Naive thymus-derived CD8-positive, alpha-beta T cell (primary cell): ENCODE results near the gene PALD1. TPM values are rescaled to one million over a fixed set of nuclear protein-coding genes. Genes with fewer than 3 reads are reported as not detected.

Experiments used
- ATAC-seq, 2 donors: fragments of 150-1000 bp; cut with Tn5 transposase in 1 of 2; sonication (Bioruptor Pico), chemical (Tn5 transposase) in 1 of 2; 1 replicate in 1 of 2; 2 replicates in 1 of 2; pipeline ENCODE4 v1.10.0; 2021; ENCODE audit warnings: mild to moderate bottlenecking in 2 of 2, moderate library complexity in 2 of 2
- POLR2A ChIA-PET: fragments of 350-600 bp; sonication (Branson Sonifier 250); formaldehyde crosslinking; loops from one replicate; lab custom pipeline; 2021; ENCODE audit warnings: antibody characterized with exemption; lab: Charles Lee
- DNase-seq, 10 donors: peaks; one replicate each; pipeline versions ENCODE4 v3.0.0 to v3.0.0-alpha.2; 2020 to 2022
- H3K27ac Mint-ChIP-seq, 10 donors: one replicate each; pipeline ENCODE4 v1.8.0; 2020 to 2022; ENCODE audit warnings: mild to moderate bottlenecking in 10 of 10, mixed read lengths in 10 of 10, moderate library complexity in 4 of 10, inconsistent platforms in 1 of 10
- H3K27me3 Mint-ChIP-seq, 5 donors: one replicate each; pipeline ENCODE4 v1.8.0; 2021 to 2022; ENCODE audit warnings: mixed read lengths in 5 of 5
- H3K36me3 Mint-ChIP-seq, 3 donors: one replicate each; pipeline ENCODE4 v1.8.0; 2020 to 2022; ENCODE audit warnings: mixed read lengths in 3 of 3, mild to moderate bottlenecking in 2 of 3, inconsistent platforms in 1 of 3
- H3K4me1 Mint-ChIP-seq, 4 donors: one replicate each; pipeline ENCODE4 v1.8.0; 2021 to 2022; ENCODE audit warnings: mixed read lengths in 4 of 4
- H3K4me3 Mint-ChIP-seq, 10 donors: one replicate each; pipeline ENCODE4 v1.8.0; 2020 to 2022; ENCODE audit warnings: mild to moderate bottlenecking in 10 of 10, mixed read lengths in 10 of 10, moderate library complexity in 6 of 10, inconsistent platforms in 1 of 10
- H3K9me3 Mint-ChIP-seq, 9 donors: one replicate each; pipeline ENCODE4 v1.8.0; 2020 to 2022; ENCODE audit warnings: mixed read lengths in 9 of 9, mild to moderate bottlenecking in 3 of 9, inconsistent platforms in 1 of 9, moderate library complexity in 1 of 9
- polyA plus RNA-seq, 3 donors: library from polyadenylated mRNA; unstranded; fragments of 300-500 nt; fragmentation: Illumina TruSeq; gene quantifications; one replicate each; pipeline ENCODE4 v1.2.3, GENCODE V29; 2021
- total RNA-seq, 8 experiments: library from RNA in 2 of 8; stranded (reverse) in 2 of 8; gene quantifications; one replicate each; pipeline ENCODE4 v1.2.3 and lab custom pipeline; 2021 to 2026

The PALD1 gene
- total and polyA plus RNA-seq, 5 experiments from 2014 or later: 0.27 TPM; not detected in 4

DNA sequence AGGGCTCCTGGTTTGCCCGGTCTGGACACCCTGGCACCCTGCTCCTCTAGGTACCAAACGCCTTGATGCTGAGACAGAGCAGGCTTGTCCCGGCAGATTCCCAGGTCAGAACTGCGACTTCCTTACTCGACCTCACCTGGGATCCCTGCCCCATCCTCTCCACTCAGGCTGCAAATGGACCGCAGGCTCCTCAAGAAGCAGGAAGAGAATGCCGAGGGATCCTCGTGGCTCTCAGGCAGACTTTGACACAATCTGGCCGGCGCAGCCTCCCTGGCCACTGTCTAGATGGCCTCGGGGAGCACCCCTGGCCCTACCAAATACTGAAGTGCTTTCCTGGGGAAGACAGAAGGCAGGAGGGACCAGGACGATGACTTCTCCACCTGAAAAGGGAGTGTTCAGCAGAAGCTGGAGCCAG is 36.7 kb upstream of the PALD1 start:
- Mint-ChIP-seq H3K4me3 (peak overlapping the region in 8 of 10 donors; percentile 4 to 89 (median 38)), H3K4me1 (peaks cover 7 to 24% (median 16%) of the 10 kb centered on the region in 4 donors), H3K36me3 (peaks cover 0 to 4% (median 0%) of the 10 kb centered on the region in 3 donors), H3K27ac (peak overlapping the region in 1 of 10 donors; percentile 27), H3K9me3 (peaks cover 0 to 3% (median 0%) of the 10 kb centered on the region in 9 donors), H3K27me3 (peaks cover 15 to 59% (median 35%) of the 10 kb centered on the region in 5 donors)
- DNase-seq: no peak
- POLR2A ChIA-PET: interaction anchor here (0.6 kb wide), 1 partner anchor 49 kb away, joined by 4 read pairs; no protein-coding TSS in a partner anchor
- no peak for ATAC-seq

DNA sequence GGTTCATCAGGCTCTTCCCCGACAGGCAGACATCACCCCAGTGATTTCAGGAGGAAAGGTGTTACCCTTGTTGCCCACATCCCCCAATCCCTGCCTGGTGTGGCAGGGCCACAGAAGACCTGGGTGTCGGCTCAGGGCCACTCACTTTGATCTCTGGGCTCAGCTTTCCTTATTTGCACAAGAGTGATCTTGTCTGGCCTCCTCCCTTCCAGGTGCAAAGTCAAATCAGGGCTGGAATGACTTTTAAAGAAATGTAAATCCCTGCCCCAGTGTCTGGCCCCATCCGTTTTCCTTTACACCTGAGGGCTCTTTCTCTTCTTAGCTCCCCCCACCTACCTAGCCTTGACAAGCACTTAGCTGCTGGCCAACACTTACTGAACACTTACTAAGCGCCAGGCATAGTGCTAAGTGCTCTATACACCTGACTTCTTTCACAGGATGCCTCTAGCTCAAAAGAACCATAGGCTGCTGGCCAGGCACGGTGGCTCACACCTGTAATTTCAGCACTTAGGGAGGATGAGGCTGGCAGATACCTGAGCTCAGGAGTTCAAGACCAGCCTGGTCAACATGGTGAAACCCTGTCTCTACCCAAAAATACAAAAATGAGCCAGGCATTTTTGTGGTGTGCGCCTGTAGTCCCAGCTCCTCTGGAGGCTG is 36.1 kb upstream of the PALD1 start:
- ATAC-seq (no peak), DNase-seq (no peak)
- Mint-ChIP-seq H3K9me3 (peaks cover 0 to 3% (median 0%) of the 10 kb centered on the region in 9 donors), H3K36me3 (peaks cover 0 to 4% (median 0%) of the 10 kb centered on the region in 3 donors), H3K4me1 (peaks cover 7 to 24% (median 16%) of the 10 kb centered on the region in 4 donors), H3K27me3 (peaks cover 15 to 60% (median 35%) of the 10 kb centered on the region in 5 donors), H3K4me3 (peak overlapping the region; percentile 4 to 89 (median 46)), H3K27ac (peak overlapping the region in 1 of 10 donors; percentile 47)
- POLR2A ChIA-PET: no interaction called here

DNA sequence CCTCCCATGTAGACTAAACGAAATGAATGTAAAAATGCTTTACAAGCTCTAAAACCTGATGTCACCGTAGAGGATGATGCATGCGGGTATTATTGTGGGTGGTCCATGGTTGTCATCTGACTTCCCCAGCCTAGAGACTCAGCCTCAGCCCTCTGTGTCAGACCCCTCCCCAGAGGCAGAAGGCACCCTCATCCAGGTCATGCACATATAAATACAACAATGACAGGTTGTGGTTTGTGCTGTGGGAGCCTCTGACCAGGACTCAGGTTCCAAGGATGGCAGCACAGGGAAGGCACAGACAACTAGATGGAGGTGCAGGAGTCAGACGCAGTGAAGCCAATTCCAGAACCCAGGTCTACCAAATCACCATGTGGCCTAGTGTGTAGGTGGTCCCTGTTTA is 33.8 kb upstream of the PALD1 start:
- H3K27ac Mint-ChIP-seq: peak overlapping the region in 1 of 10 donors; percentile 69
- ATAC-seq: no peak
- POLR2A ChIA-PET: no interaction called here
- peaks cover 0 to 3% (median 0%) of the 10 kb centered on the region in 9 donors for H3K9me3 Mint-ChIP-seq
- peaks cover 7 to 24% (median 13%) of the 10 kb centered on the region in 4 donors for H3K4me1 Mint-ChIP-seq
- H3K27me3 Mint-ChIP-seq: peaks cover 14 to 51% (median 31%) of the 10 kb centered on the region in 5 donors
- no peak overlapping the region for H3K4me3 Mint-ChIP-seq
- H3K36me3 Mint-ChIP-seq: peaks cover 0 to 4% (median 0%) of the 10 kb centered on the region in 3 donors
- DNase-seq: no peak

DNA sequence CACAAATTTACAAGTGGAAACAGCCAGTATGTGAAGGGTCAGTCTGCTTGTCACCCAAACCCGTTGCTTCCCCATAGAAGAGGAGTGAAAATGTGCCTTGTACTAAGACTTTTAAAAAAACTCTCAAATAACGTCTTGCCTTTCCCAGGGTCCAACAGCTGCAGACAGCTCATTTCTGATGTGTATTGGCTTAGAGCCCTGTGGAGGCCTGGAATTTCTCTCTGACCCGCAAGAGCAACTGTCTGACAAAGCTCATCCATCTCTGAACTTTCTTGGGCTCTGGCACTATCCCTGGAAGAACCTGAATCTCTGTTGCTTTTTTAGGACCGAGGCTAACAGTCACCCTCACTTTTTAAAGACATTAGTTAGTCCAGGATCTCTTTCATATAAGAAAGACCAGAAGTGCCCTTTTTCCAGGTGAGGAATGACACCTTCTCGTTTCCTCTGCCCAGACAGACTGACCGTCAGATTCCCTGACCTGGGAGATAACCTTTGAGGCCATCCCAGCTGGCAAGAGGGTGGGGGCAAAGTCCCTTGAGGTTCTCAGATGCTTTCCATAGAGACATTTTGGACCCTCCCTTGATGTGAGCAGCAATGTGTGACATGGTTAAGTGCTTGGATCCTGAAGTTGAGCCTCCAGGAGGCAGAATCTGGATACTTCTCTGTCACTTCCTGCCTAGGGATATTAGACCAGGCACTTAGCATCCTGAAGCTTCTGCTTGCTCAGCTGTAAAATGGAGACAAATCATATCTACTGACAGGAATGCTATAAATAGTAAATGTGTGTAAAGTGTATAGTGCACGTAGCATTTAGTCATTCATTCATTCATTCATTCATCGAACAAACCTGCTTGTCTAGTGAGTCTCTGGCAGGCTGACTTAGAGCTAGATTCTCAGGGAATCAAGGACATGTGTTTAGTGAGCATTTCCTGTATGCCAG is 32.6 kb upstream of the PALD1 start:
- H3K27ac Mint-ChIP-seq: peak overlapping the region in 1 of 10 donors; percentile 19
- no peak for DNase-seq
- POLR2A ChIA-PET: no interaction called here
- peaks cover 0 to under 1% (median 0%) of the 10 kb centered on the region in 3 donors for H3K36me3 Mint-ChIP-seq
- no peak overlapping the region for H3K4me3 Mint-ChIP-seq
- no peak for ATAC-seq
- H3K27me3 Mint-ChIP-seq: peaks cover 7 to 44% (median 23%) of the 10 kb centered on the region in 5 donors
- no peaks in the 10 kb centered on the region for H3K9me3 Mint-ChIP-seq
- H3K4me1 Mint-ChIP-seq: peaks cover 2 to 18% (median 7%) of the 10 kb centered on the region in 4 donors

DNA sequence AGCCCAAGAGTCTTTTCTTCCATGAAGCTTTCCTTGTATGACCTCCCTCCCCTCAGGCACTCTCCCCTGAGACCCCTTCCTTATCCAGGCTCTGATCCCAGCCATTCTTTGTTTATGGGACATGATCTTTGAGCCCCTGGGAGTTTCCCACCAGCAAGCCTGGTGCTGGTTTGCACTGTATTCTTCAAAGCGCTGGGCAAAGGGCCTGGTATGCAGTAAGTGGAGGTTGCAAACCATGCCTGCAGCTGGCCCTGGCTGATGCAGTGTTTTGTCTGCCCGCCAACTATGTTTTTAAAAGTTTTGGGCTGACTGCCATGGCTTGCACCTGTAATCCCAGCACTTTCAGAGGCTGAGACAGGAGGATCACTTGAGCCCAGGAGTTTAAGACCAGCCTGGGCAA is 30.3 kb upstream of the PALD1 start:
- POLR2A ChIA-PET: interaction anchor here (0.7 kb wide), 1 partner anchor 47 kb away, joined by 3 read pairs; no protein-coding TSS in a partner anchor
- no peak overlapping the region for H3K4me3 Mint-ChIP-seq
- no peaks in the 10 kb centered on the region for H3K36me3 Mint-ChIP-seq
- peaks cover 3 to 23% (median 6%) of the 10 kb centered on the region in 5 donors for H3K27me3 Mint-ChIP-seq
- H3K9me3 Mint-ChIP-seq: no peaks in the 10 kb centered on the region
- no peaks in the 10 kb centered on the region for H3K4me1 Mint-ChIP-seq
- no peak for DNase-seq
- no peak overlapping the region for H3K27ac Mint-ChIP-seq
- ATAC-seq: no peak

DNA sequence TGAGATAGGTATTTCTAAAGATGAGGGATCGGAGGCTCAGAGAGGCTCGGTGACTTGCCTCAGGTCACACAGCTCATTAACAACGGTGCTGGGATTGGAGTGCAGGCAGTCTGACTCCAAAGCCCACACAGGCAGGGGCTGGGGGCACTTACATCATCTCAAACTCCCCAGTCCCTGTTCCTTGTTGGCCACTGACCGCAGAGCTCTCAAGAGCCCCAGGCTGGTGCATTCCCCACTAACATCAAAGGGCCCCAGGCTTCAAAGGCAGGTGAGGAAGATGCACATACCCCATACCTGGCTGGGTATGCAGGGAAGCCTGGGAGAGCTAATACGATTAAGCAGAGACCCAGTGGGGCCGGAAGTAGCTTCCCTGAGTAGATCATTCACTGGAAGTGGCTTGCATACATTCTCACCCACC is 23.3 kb upstream of the PALD1 start:
- H3K4me1 Mint-ChIP-seq: peaks cover 4 to 11% (median 8%) of the 10 kb centered on the region in 4 donors
- H3K4me3 Mint-ChIP-seq: no peak overlapping the region
- peaks cover 13 to 54% (median 22%) of the 10 kb centered on the region in 5 donors for H3K27me3 Mint-ChIP-seq
- ATAC-seq (no peak), DNase-seq (no peak)
- no peak overlapping the region for H3K27ac Mint-ChIP-seq
- no peaks in the 10 kb centered on the region for H3K36me3 Mint-ChIP-seq
- POLR2A ChIA-PET: no interaction called here
- H3K9me3 Mint-ChIP-seq: no peaks in the 10 kb centered on the region

DNA sequence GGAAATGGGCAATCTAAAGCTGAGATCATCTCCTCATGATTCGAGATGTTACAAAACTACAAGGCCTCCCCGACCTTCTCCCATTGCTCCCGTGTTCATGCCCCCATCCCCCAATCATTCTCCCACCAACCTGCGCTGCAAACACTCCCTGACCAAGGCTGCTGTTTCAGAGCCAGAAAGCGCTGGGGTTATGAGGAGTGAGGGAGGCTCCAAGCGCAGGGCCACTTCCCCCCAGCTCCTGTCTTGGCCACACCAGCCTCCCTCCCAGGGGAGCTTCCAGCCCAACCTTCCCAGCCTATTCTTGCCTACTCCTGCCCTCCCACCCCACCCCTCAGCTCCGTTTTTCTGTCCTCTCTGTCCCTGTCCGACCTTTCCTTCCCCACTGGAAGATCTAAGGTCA is 22.4 kb upstream of the PALD1 start:
- ATAC-seq: no peak
- Mint-ChIP-seq H3K27me3 (peaks cover 18 to 54% (median 27%) of the 10 kb centered on the region in 5 donors), H3K4me3 (no peak overlapping the region), H3K27ac (no peak overlapping the region), H3K9me3 (no peaks in the 10 kb centered on the region), H3K4me1 (peaks cover 6 to 12% (median 8%) of the 10 kb centered on the region in 4 donors), H3K36me3 (no peaks in the 10 kb centered on the region)
- POLR2A ChIA-PET: no interaction called here
- no peak for DNase-seq

DNA sequence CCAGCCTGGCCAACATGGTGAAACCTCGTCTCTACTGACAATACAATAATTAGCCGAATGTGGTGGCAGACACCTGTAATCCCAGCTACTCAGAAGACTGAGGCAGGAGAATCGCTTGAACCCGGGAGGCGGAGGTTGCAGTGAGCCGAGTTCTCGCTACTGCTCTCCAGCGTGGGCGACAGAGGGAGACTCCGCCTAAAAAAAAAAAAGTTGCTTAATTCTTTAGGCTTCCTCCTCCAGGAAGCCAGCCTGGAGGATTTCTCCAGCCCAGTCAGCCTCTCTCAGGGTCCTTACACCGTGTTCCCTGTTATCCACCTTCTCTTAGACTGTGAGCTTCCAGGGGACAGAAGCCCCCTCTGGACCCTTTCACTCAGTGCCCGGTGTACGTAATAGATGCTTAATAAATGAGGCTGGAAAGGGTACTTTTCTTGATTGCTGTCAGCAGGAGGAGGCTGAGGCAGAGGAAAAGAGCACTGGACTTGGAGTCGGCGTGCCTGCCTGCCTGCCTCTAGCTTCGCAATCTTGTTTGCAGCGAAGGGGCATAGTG is 20.7 kb upstream of the PALD1 start:
- no peak overlapping the region for H3K27ac Mint-ChIP-seq
- H3K9me3 Mint-ChIP-seq: no peaks in the 10 kb centered on the region
- H3K36me3 Mint-ChIP-seq: no peaks in the 10 kb centered on the region
- peaks cover 20 to 57% (median 30%) of the 10 kb centered on the region in 5 donors for H3K27me3 Mint-ChIP-seq
- H3K4me1 Mint-ChIP-seq: peaks cover 6 to 15% (median 8%) of the 10 kb centered on the region in 4 donors
- no peak for DNase-seq
- H3K4me3 Mint-ChIP-seq: peak overlapping the region in 3 of 10 donors; percentile 10 to 34 (median 12)
- POLR2A ChIA-PET: no interaction called here
- no peak for ATAC-seq

DNA sequence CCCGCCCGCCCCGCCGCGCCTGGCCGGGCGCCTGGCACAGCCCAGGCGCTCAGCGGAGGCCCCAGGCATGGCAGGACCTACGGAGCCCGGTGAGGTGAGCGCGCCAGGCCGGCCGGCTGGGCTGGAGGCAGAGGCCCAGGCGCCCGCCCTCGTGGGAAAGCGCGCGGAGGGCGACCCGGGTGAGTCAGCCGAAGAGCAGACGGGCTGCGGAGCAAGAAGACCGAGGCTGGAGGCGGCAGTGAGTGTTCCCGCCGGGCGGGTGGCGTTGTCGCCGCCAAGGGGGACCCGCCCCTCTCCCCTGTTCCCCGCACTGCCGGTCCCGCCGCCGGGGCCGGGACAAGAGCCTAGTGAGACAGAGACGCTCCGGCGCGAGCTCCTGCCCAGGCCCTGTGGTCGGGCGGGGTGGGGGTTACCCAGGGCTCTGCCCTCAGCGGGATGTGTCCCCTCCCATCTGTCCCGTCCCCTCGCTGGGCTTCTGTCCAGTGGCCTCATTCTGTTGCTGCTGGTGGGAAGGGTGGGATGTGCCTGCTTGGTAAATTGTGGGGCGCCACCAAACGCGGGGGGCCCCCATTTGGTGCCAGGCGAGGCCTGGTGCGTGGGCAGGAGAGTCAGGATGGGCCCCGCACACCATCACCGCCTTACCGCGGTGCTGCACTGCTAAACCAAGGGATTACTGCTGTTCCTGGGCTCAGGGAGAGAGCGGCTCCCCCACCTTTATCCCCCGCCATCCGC is 20.1 kb upstream of the PALD1 start:
- ATAC-seq (peak; percentile 55 to 74), DNase-seq (peak in 1 of 10 donors; percentile 23)
- peaks cover 6 to 15% (median 8%) of the 10 kb centered on the region in 4 donors for H3K4me1 Mint-ChIP-seq
- POLR2A ChIA-PET: no interaction called here
- H3K9me3 Mint-ChIP-seq: no peaks in the 10 kb centered on the region
- H3K27ac Mint-ChIP-seq: no peak overlapping the region
- peaks cover 20 to 57% (median 30%) of the 10 kb centered on the region in 5 donors for H3K27me3 Mint-ChIP-seq
- no peaks in the 10 kb centered on the region for H3K36me3 Mint-ChIP-seq
- H3K4me3 Mint-ChIP-seq: peak overlapping the region in 6 of 10 donors; percentile 12 to 54 (median 44)

DNA sequence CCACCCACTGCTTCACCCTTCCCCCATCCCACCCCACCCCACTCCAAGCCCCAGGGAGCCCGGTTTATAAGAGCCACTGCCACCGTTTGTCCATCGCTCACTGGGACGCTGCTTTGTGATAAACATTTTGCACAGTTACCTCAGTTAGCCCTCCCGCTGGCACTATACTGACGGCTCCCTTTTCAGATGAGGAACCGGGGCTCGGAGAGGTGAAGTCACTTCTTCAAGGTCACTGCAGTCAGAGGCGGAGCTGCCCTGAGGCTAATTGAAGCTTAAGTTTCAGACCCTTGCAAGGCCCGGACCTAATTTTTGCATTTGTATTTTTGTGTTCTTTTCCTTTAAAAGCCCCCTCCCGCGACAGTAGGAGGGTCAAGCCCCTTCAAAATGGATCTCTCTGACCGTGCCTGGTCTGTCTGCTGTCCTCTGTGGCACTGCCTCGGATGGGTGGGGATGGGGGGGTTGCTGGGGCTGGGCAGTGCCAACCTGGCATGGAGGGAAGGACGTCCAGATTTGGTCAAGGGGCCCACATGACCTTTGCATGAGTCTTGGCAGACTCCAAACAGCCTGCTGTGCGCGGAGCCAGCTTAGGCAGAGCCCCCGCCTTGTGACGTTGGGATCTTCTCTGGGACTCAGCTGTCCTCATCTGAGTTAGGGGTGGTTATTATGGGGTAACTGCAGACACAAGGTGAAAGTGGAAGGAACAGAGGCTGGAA is 19.4 kb upstream of the PALD1 start:
- Mint-ChIP-seq H3K27ac (no peak overlapping the region), H3K4me3 (peak overlapping the region in 4 of 10 donors; percentile 12 to 43 (median 16)), H3K9me3 (no peaks in the 10 kb centered on the region), H3K4me1 (peaks cover 6 to 15% (median 8%) of the 10 kb centered on the region in 4 donors), H3K27me3 (peaks cover 20 to 57% (median 30%) of the 10 kb centered on the region in 5 donors), H3K36me3 (no peaks in the 10 kb centered on the region)
- DNase-seq: no peak
- POLR2A ChIA-PET: no interaction called here
- no peak for ATAC-seq

DNA sequence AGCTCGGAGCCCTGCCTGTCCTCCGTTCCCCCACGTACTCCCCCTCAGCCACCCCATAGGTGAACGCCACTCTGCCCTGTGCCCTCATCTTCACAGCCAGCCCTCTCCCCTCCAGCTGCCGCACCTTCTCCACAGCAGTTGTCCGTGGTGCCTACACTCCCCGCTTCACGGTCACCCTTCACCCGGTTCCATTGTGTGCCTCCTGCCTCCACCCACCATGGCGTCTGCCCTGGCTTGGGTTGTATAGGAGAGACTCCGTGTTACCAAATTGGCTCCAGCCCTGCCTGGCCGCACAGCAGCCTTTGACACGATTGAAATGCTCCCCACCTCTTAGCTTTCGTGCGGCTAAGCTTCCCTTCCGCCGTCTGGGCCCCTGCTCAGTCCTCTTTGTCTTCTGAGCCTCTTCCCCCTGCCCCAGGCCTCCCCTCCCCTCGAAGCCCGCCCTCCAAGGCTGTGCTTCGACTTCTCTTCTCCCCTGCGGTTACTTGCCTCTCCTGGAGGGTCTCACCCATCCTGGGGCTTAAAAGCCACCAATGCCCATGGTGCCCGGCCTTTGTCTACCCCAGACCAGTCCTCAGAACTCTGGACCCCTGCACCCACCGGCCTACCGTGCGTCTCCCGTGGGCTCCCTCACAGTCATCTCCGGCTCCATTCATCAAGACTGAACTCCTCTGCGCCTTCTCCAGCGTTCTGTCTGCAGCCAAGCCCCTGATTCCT is 18.6 kb upstream of the PALD1 start:
- DNase-seq (peak in 1 of 10 donors; percentile 54), ATAC-seq (no peak)
- Mint-ChIP-seq H3K4me3 (peak overlapping the region in 3 of 10 donors; percentile 12 to 49 (median 25)), H3K36me3 (no peaks in the 10 kb centered on the region), H3K27me3 (peaks cover 20 to 57% (median 30%) of the 10 kb centered on the region in 5 donors), H3K27ac (no peak overlapping the region), H3K4me1 (peaks cover 6 to 15% (median 8%) of the 10 kb centered on the region in 4 donors), H3K9me3 (no peaks in the 10 kb centered on the region)
- POLR2A ChIA-PET: no interaction called here
